Prostate gland (tissue), 2 donors: Measurements from ENCODE around the gene SENP3.

Experiments used
- POLR2A ChIP-seq: fragments of 450-650 bp; IDR thresholded peaks from one replicate; pipeline ENCODE4 v1.6.1; 2016; ENCODE audit warnings: antibody characterized with exemption, mild to moderate bottlenecking
- POLR2AphosphoS5 ChIP-seq: sonication (generic); formaldehyde crosslinking; IDR thresholded peaks from one replicate; pipeline ENCODE4 v1.6.1; 2017; ENCODE audit warnings: antibody characterized with exemption
- TF ChIP-seq, protein P1 (sequence below), 4 experiments: fragments of 200-600 bp in 2 of 4; fragments of 450-650 bp in 2 of 4; sonication (generic) in 2 of 4; IDR thresholded peaks; 1 replicate in 3 of 4; 2 replicates in 1 of 4; pipeline ENCODE4 v1.5.1; 2016 to 2019; ENCODE audit warnings: antibody characterized with exemption in 4 of 4, mild to moderate bottlenecking in 2 of 4, moderate library complexity in 2 of 4

DNA sequence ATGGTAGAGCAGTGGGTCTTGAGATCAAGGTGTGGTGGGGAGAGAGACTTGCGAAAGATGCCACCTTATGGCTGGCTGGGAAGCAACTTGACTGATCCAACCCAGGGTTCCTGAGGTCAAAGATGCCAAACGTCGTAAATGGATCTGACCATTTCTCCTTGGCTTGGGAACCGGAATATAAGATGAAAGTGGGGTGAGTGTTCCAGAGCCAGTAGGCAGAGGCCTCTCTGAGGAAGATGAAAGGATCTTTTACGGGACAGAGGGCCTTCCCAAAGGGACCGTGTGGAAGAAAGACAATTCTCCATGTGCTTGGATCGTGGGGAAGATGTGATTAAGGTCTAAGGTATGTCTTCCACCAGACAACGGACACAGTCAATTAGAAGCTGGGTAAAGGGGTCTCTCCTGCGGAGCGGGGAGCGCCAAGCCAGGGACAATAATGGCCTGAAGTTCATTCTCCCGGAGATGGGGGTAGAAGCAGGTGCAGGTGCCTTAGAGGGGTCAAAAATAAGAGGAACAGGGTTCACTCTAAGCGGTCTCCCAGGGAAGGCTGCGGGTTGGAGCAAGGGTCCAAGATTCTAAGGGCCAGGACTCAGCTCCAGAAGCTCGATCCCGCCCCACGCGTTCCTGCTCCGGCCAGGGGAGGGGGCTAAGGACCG lies 52.2 kb downstream of the SENP3 start:
- TF ChIP-seq, protein P1, sequence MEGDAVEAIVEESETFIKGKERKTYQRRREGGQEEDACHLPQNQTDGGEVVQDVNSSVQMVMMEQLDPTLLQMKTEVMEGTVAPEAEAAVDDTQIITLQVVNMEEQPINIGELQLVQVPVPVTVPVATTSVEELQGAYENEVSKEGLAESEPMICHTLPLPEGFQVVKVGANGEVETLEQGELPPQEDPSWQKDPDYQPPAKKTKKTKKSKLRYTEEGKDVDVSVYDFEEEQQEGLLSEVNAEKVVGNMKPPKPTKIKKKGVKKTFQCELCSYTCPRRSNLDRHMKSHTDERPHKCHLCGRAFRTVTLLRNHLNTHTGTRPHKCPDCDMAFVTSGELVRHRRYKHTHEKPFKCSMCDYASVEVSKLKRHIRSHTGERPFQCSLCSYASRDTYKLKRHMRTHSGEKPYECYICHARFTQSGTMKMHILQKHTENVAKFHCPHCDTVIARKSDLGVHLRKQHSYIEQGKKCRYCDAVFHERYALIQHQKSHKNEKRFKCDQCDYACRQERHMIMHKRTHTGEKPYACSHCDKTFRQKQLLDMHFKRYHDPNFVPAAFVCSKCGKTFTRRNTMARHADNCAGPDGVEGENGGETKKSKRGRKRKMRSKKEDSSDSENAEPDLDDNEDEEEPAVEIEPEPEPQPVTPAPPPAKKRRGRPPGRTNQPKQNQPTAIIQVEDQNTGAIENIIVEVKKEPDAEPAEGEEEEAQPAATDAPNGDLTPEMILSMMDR (IDR thresholded peaks at IDR 0.05): no peak
- TF ChIP-seq POLR2A (no peak), POLR2AphosphoS5 (no peak)
